Stimulated activated CD4-positive, alpha-beta T cell treated with anti-CD3 and anti-CD28 coated beads, Interleukin-1b, Interleukin-23, amount 100 ng/mL, for 4 hours (primary cell): ENCODE measurements around the gene GPR158.

Source experiments
- DNase-seq, 2 donors: peaks; one replicate each; pipeline ENCODE4 v3.0.0-alpha.2; 2020; ENCODE audit warnings: low read depth in 2 of 2

GPR158 gene

GRCh38 chr10:25206693-25207414 is 32.1 kb downstream of the GPR158 start:
- no peak for DNase-seq

GRCh38 chr10:25209618-25210017 is 34.8 kb downstream of the GPR158 start:
- no peak for DNase-seq

- DNase-seq: no peak
Measured at GRCh38 chr10:25210265-25210664, 35.5 kb downstream of the GPR158 start.

- no peak for DNase-seq
Measured at GRCh38 chr10:25220156-25220555, 45.4 kb downstream of the GPR158 start.

GRCh38 chr10:25222085-25222660 is 47.4 kb downstream of the GPR158 start:
- DNase-seq: no peak

GRCh38 chr10:25226775-25227682 is 52.2 kb downstream of the GPR158 start:
- no peak for DNase-seq

- DNase-seq: no peak
Measured at GRCh38 chr10:25231751-25232150, 57.0 kb downstream of the GPR158 start.

- no peak for DNase-seq
Measured at GRCh38 chr10:25232204-25232603, 57.4 kb downstream of the GPR158 start.

GRCh38 chr10:25245165-25245564 is 70.4 kb downstream of the GPR158 start:
- no peak for DNase-seq

GRCh38 chr10:25257646-25258045 is 82.8 kb downstream of the GPR158 start:
- DNase-seq: no peak

GRCh38 chr10:25261110-25261509 is 86.3 kb downstream of the GPR158 start:
- no peak for DNase-seq

- DNase-seq: no peak
Measured at GRCh38 chr10:25261558-25261957, 86.8 kb downstream of the GPR158 start.

GRCh38 chr10:25263931-25264330 is 89.1 kb downstream of the GPR158 start:
- no peak for DNase-seq

- no peak for DNase-seq
Measured at GRCh38 chr10:25278180-25278579, 103.4 kb downstream of the GPR158 start.

GRCh38 chr10:25280076-25280475 is 105.3 kb downstream of the GPR158 start:
- no peak for DNase-seq

GRCh38 chr10:25280573-25280972 is 105.8 kb downstream of the GPR158 start:
- no peak for DNase-seq

GRCh38 chr10:25285809-25286208 is 111.0 kb downstream of the GPR158 start:
- no peak for DNase-seq

- no peak for DNase-seq
Measured at GRCh38 chr10:25288181-25288580, 113.4 kb downstream of the GPR158 start.

GRCh38 chr10:25294032-25294926 is 119.5 kb downstream of the GPR158 start:
- DNase-seq: no peak

- no peak for DNase-seq
Measured at GRCh38 chr10:25296324-25296723, 121.5 kb downstream of the GPR158 start.

- no peak for DNase-seq
Measured at GRCh38 chr10:25297466-25297865, 122.7 kb downstream of the GPR158 start.

- no peak for DNase-seq
Measured at GRCh38 chr10:25300073-25300472, 125.3 kb downstream of the GPR158 start.
